Fibroblast of skin of back (primary cell): ENCODE data around the gene ARSG. TPM values are rescaled to one million over a fixed set of nuclear protein-coding genes. Genes with fewer than 3 reads are reported as not detected.
"Not testable (repeated sequence)": the region's sequence is repeated elsewhere in the genome, so short reads cannot be mapped to it uniquely, and the experiment has no call there.

Experiments
- DNase-seq: peaks from one replicate; pipeline ENCODE4 v3.0.0-alpha.2; 2013
- polyA plus RNA-seq, 2 experiments: library from polyadenylated mRNA; unstranded; fragments of 120-200 nt; gene quantifications; one replicate each; pipeline ENCODE4 v1.2.1, GENCODE V29; 2013; ENCODE audit not compliant: insufficient read length in 2 of 2

The ARSG gene
- 1.3 TPM for polyA plus RNA-seq (2013, experiment 1 of 2; ENCODE audit: insufficient read length)
- 2.2 TPM for polyA plus RNA-seq (2013, experiment 2 of 2; ENCODE audit: insufficient read length)

GRCh38 chr17:68290955-68291835 lies at the start of gene ARSG, which contains the start of gene SLC16A6:
Gene ARSG, plus strand, starts transcription at chr17:68291495. Its CDS starts 15,999 bp downstream, at chr17:68307494.
Gene SLC16A6, minus strand, starts transcription at chr17:68291127. Its CDS starts 12,807 bp downstream, at chr17:68278320.
- peak; percentile 21 for DNase-seq

- no peak for DNase-seq
Measured at GRCh38 chr17:68246271-68247028, 44.8 kb upstream of the ARSG start.

GRCh38 chr17:68247445-68248198 lies 43.7 kb upstream of the ARSG start, which contains the start of gene AMZ2:
Gene AMZ2, plus strand, starts transcription at chr17:68248043. Its CDS starts 2,145 bp downstream, at chr17:68250188.
- DNase-seq: peak; percentile 92

GRCh38 chr17:68248199-68248825 lies 43.0 kb upstream of the ARSG start:
- peak; percentile 60 for DNase-seq

GRCh38 chr17:68248891-68249290 lies 42.4 kb upstream of the ARSG start:
- no peak for DNase-seq

- no peak for DNase-seq
Measured at GRCh38 chr17:68249354-68249765, 41.9 kb upstream of the ARSG start.

- not testable (repeated sequence) for DNase-seq
Measured at GRCh38 chr17:68253426-68253825, 37.9 kb upstream of the ARSG start.

- DNase-seq: no peak
Measured at GRCh38 chr17:68255151-68255550, 36.1 kb upstream of the ARSG start.

- DNase-seq: no peak
Measured at GRCh38 chr17:68255731-68256538, 35.4 kb upstream of the ARSG start.

- DNase-seq: not testable (repeated sequence)
Measured at GRCh38 chr17:68256701-68257100, 34.6 kb upstream of the ARSG start.

- no peak for DNase-seq
Measured at GRCh38 chr17:68257934-68258333, 33.4 kb upstream of the ARSG start.

GRCh38 chr17:68258890-68259647 lies 32.2 kb upstream of the ARSG start:
- DNase-seq: peak; percentile 39

- DNase-seq: not testable (repeated sequence)
Measured at GRCh38 chr17:68259648-68259951, 31.7 kb upstream of the ARSG start.

GRCh38 chr17:68260051-68260762 lies 31.1 kb upstream of the ARSG start:
- no peak for DNase-seq

- not testable (repeated sequence) for DNase-seq
Measured at GRCh38 chr17:68262467-68262866, 28.8 kb upstream of the ARSG start.

- peak; percentile 33 for DNase-seq
Measured at GRCh38 chr17:68263101-68263681, 28.1 kb upstream of the ARSG start.

GRCh38 chr17:68265833-68266232 lies 25.5 kb upstream of the ARSG start:
- DNase-seq: not testable (repeated sequence)

GRCh38 chr17:68273722-68274121 lies 17.6 kb upstream of the ARSG start:
- DNase-seq: no peak

GRCh38 chr17:68276339-68276738 lies 15.0 kb upstream of the ARSG start:
- not testable (repeated sequence) for DNase-seq
